ENCODE results near the gene IRF6.

DNA sequence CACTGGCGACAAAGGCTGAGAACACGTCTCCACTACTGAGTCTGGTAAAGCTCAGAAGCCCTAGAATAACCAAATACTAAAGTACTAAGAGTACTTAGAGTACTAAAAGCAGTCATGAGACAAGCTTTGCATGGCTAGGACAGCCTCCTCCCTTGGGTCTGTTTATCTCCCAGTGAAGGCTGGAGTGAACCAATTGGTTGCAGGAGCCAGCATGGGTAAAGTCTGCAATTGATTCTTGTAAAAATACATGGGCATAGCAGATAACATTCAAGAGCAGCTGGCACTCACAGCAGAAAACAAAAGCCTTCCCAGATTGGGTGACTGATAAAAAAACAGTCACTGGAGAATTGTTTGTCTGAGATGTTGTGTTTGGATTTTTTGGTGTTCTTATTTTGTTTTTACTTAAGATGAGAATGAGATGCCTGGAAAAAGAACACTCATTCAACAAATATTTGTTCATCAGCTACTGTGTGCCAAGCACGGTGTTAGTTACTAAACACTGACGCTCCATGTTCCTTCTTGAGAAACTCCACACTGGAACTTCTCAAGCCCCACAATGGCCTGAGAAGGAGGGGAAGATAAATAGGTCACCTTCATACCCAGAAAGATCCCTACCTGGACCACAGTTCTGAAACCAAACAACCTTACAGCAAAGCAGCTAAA lies 3.7 kb downstream of the IRF6 start:
- TF ChIP-seq, protein P1, sequence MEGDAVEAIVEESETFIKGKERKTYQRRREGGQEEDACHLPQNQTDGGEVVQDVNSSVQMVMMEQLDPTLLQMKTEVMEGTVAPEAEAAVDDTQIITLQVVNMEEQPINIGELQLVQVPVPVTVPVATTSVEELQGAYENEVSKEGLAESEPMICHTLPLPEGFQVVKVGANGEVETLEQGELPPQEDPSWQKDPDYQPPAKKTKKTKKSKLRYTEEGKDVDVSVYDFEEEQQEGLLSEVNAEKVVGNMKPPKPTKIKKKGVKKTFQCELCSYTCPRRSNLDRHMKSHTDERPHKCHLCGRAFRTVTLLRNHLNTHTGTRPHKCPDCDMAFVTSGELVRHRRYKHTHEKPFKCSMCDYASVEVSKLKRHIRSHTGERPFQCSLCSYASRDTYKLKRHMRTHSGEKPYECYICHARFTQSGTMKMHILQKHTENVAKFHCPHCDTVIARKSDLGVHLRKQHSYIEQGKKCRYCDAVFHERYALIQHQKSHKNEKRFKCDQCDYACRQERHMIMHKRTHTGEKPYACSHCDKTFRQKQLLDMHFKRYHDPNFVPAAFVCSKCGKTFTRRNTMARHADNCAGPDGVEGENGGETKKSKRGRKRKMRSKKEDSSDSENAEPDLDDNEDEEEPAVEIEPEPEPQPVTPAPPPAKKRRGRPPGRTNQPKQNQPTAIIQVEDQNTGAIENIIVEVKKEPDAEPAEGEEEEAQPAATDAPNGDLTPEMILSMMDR (conservative IDR thresholded peaks at IDR 0.05; ENCODE audit: low read depth, low read length) = no peak
- no peak for TF ChIP-seq EZH2 (IDR thresholded peaks at IDR 0.05; ENCODE audit: low read length, unreplicated experiment)

All from PC-3 (cell line).